AML-193 (cell line): ENCODE measurements around the gene UBE2L3.
"Not testable (repeated sequence)": the region's sequence is repeated elsewhere in the genome, so short reads cannot be mapped to it uniquely, and the experiment has no call there.

Experiments
- DNase-seq, 2 experiments: peaks; one replicate each; lab custom pipeline; 2025; lab: John Stamatoyannopoulos, UW

The UBE2L3 gene

DNA sequence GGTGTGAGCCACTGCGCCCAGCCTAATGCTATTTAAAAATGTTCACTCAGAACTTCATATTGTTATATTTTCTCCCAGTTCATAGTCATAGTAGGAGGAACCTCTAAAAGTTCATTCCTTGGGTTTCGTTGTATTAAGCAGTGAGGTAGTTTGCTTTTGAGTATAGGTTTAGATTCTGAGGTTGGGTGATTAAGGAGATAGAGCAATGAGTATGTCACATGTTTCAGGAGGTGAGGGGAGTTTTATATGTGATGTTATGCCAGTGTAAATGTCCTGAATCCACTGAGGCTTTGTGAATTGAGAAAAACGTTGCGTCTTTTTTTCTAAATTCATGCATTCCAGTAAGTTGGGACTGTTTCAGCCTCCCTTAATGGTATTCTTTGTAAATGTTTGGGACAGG is 4.2 kb downstream of the UBE2L3 start:
- no peak for DNase-seq

DNA sequence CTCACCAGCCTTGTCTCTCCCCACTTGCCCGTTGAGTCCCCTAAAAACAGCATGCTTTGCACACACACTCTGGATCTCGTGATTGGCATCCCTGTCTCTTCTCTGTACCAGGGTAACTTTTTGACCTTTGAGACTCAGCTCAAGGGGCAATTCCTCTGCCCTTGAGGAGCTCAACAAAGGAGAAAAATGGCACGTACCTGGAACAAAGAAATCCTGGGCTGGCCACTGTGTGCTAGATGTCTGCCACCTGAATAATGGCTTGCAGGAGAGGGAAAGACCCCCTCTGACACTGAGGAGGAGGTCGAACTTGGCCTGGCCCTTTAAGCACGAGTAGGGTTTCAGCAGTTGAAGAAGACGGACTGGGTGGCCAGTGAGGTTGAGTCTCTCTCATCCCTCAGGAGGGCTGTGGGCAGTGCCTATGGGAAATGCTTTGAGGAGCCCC is 5.8 kb downstream of the UBE2L3 start:
- DNase-seq: no peak

DNA sequence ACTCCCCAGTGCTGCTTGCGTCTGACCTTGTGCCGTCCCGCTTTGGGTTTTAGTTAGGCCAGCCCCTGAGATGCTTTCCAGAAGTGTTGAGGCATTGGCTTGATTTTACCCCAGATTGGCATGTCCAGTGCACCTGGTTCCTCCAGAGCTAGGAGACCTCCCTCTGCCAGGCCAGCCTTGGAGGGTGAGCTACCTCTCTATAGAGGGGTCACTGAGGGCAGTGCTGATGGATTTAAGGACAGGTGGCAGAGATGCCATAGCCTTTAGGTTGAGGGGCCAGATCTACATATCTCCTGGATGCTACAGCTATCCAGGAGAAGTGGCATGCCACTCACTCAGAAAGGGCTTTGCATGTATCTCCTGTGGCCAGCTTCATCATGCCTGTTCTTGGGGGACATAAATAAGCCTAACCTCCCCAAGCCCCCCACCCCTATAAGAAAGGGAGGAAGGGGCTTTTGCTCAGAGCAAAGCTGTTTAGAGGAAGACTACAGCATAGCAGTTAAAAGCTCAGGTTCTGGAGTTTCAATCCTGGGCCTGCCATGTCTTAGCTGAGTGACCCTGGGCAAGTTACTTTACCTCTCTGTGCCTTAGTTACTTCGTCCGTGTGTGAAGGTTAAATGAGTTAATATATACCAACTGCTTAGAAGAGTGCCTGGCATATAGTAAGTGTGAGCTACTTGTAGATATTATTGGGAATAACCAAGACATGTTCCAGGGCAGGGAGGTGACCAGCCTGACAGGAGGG is 6.4 kb downstream of the UBE2L3 start:
- no peak for DNase-seq

DNA sequence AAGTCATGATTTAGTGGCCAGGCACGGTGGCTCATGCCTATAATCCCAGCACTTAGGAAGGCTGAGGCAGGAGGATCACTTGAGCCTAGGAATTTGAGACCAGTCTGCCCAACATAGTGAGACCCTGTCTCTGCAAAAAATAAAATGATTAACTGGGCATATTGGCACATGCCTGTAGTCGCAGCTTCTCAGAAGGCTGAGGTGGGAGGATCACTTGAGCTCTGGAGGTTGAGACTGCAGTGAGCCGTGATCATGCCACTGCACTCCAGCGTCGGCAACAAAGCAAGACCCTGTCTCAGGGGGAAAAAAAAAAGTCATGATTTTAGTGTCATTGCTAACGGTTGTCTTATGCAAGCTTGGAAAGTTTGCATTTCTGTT is 11.9 kb downstream of the UBE2L3 start:
- no peak for DNase-seq

DNA sequence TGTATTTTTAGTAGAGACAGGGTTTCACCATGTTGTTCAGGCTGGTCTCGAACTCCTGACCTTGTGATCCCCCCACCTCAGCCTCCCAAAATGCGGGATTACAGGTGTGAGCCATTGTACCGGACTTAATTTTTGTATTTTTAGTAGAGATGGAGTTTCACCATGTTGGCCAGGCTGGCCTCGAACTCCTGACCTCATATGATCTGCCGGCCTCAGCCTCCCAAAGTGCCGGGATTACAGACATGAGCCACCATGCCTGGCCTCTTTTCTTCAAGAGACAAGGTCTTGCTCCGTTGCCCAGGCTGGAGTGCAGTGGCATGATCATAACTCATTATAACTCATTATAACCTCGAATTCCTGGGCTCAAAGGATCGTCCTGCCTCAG is 13.1 kb downstream of the UBE2L3 start:
- DNase-seq: not testable (repeated sequence)

DNA sequence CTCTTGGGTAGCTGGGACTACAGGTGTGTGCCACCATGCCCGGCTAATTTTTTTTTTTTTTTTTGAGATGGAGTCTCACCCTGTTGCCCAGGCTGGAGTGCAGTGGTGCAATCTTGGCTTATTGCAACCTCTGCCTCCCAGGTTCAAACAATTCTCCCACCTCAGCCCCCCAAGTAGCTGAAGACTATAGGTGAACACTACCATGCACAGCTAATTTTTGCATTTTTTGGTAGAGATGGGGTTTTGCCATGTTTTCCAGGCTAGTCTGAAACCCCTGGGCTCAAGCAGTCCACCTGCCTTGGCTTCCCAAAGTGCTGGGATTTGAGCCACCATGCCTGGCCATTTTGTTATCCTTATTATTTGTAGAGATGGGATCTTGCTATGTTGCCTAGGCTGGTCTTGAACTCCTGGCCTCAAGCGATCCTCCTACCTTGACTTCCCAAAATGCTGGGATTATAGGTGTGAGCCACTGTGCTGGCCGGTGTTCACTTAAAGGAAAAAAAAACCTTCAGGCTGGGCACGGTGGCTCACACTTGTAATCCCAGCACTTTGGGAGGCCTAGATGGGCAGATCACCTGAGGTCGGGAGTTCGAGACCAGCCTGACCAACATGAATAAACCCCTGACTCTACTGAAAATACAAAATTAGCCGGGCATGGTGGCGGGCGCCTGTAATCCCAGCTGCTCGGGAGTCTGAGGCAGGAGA is 13.6 kb downstream of the UBE2L3 start:
- DNase-seq: not testable (repeated sequence)

DNA sequence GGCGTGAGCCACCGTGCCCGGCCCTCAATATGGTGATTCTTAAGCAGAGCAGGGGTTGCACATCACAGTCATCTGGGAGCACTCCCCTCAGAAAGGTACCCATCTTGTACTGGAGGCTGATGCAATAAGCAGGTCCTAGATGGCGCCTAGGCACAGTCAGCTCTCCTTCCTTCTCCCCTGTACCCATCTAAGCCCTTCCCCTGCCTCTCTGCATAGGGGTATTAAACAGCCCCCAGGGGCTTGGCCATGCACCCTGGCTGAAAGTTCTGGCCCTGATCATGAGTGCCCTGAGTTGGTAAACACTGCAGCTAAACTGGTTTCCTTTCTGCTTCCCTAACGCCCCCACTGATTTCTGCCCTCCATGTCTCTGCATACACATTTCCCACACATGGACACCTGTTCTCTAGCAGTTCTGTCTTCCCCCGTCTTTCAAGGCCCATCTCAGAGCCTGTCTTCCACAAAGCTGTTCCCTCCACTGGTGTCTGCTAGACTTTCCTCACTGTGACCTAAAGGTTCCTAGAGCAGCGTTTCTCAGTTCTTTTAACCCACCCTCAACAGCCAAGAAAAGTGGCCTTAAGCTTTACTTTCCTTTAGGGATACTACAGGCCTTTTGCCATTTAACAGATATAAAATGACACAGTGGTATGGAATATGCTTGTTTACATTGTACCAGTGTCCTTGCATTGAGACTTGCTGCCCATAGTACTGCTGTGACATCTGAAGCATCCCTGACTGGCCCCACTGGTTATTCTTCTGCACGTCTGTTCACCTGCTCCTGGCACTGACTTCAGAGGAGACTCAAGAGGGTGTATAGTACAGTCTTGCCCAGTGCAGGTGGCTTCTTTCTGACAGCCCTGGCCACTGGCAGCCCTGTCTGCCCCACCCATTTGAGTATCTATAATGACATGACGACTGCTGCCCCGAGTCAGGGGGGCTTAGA is 15.6 kb downstream of the UBE2L3 start:
- no peak for DNase-seq

DNA sequence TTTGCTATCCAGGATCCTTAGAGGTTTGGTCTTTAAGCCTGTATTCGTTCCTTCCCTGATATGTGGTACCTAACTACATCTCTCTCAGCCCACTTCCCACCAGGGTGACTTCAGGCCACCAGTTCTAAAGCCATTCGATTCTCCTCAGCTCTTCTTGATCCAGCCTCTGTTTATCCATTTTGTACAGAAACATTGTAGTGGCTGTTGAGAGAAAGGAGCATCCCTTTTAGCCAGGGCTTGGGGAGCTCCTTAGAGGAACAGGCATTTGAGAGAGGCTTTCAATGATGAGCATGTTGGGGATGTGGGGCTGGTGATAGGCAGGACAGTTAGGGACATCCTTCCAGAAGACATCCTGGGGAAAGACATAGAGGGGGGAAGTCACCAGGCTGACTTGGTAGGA is 17.9 kb downstream of the UBE2L3 start:
- no peak for DNase-seq

DNA sequence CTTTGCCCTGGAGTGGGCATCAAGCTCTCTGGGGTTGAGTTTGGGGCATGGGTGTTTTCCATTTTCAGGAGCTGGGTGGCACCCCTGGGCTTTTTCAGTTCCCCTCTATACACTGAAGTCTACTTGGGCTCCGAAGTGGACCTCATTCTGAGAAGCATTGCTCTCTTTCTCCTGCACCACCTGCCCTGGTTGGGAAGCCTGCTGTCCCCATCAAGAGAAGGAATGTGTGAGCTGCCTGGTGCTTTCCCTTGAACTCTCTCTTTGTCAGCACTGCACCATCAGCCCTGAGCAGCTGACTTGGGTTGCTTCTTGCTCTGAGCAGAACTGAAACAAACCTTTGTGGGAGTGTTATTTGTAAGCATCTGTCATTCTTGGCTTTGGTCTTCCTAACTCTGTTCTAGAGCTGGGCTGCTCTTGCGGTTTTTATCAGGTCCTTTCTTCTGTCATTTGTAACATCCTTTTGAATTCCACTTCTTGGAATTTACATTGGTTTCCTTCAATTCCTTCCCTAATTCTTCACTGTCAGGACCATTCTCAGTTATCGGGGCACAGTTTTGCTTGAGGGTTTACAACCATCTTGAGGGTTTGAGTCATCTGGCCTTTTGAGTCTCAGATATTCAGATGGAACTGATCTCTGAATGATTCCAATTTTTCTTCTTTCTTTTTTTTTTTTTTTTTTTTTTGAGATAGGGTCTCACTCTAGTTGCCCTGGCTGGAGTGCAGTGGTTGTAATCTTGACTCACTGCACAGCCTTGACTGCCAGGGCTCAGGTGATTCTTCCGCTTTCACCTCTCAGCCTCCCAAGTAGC is 20.5 kb downstream of the UBE2L3 start:
- no peak for DNase-seq

DNA sequence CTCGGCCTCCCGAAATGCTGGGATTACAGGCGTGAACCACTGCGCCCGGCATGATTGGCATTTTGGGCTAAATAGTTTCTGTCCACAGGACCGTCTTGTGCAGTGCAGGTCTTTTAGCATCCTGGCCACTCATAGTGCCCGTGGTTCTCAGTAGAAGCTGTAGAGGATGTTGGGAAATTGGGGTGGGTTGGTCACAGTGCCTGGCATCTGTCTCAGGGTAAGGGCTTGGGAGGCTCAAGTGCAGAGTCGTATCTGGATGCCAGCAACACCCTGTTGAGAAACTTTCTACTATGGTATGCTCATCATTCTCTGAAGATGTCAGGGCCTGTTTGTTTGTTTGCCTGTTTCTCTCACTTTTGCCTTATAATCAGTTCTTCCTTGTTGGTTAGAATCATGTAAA is 21.9 kb downstream of the UBE2L3 start:
- peak in 1 of 2 experiments; percentile 11 for DNase-seq

DNA sequence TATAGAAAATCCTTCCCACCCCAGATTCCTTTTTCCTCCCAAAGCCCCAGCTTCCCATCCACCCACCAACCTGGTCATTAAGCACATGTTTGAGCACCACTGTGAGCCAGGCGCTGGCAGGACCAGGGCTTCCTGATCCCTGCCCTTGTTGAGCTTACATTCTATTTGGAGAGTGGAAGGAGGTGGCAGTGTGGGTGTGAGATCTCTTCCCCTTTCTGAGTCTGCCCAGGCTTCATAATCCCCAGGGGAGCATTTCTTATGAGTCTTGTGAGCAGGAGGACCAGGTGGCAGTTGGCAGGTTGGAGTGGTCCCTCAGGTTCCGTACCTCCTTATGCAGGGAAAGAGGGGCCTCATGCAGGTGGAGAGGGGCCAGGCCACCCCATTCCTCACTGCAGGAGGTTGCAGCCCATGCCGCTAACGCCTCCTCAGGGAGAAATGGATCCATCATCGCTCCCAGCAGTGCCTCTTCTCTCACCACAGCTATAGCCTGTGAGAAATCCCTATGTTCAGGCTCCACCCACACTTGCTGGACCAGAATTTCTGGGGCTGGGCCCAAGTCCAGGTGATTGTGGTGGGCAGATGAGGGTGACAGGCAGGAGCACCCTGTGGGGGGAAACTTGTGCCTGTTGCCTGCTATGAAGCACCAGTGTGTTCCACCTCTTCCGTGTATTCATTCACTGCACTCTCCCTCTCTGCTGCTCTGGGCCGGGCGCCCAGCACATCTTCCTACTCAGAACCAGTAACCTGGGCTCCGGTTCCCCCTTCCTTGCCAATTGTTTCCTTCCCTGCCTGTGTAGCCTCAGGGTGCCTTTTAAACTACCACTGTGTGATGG is 23.5 kb downstream of the UBE2L3 start:
- no peak for DNase-seq

DNA sequence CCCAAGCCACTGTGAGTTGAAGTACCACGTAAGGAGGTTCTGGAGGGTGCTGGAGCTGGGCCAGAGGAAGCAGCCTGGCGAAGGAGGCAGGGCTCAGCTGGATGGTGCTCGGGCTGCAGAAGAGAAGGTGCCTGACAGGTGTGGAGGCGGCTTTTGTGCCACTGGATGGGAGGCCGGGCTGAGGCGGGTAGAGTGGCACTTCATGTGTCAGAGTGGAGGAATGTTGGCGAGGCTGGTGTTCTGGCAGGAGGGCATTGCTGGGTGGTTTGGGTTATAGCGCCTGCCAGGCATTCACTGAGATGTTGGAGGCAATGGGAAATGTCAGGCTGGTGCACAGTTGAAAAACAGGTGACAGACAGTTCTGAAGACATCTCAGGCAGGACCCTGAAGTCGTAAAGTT is 24.2 kb downstream of the UBE2L3 start:
- no peak for DNase-seq

DNA sequence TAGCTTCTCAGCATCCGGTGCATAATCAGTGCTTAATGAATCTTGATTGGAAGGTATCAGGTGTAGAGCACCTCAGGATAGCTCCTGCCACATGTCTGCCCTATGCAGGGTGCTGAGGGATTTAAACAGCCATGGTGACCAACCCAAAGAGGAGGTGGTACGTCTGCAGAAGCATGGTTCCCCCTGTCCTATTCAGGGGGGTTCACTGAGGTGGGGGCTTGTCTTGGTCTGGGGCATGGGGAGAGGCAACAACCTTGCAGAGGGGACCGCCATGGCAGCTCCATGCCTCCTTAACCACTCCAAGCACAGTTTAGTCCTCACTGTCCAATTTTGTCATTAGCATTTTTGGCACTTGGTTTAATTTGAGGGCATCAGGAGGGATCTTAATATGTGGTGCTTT is 24.9 kb downstream of the UBE2L3 start:
- DNase-seq: no peak

DNA sequence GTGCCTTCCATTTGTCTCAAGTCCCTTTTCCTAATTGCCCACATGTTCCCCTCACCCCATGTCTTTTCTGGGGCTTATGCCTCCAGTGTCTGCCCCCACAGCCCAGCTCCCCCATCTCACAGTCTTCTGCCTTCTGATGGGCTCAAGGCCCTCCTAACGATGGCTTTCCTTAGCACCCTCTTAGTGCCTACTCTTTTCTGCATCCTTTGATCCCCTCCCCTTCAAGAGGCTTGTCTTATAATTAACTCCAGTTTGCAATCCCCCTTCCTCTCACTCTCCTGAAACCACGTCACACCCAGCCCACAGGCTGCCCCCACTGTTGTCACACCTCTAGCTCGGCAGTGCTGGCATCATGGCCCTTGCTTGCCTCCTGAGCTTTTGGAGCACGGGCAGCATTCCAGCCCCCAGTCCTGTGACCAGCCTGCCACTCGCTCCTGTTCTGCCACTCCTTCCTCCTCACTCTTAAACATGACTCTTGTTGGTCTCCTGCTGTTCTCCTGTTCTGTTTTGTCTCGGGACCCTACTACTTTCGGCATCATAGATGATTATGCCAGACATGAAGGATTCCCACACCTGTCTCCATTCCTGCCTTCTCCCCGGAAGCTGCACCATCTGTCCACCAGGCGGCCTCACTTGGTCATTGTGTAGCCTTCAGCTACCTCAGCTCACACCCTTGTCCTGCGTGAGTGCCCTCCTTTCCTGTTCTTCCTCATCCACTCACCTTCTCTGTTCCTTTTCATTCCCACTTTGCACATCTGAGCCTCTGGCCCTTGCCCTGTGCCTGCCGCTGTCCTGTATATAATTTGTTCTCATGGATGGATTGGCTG is 26.1 kb downstream of the UBE2L3 start:
- DNase-seq: no peak

DNA sequence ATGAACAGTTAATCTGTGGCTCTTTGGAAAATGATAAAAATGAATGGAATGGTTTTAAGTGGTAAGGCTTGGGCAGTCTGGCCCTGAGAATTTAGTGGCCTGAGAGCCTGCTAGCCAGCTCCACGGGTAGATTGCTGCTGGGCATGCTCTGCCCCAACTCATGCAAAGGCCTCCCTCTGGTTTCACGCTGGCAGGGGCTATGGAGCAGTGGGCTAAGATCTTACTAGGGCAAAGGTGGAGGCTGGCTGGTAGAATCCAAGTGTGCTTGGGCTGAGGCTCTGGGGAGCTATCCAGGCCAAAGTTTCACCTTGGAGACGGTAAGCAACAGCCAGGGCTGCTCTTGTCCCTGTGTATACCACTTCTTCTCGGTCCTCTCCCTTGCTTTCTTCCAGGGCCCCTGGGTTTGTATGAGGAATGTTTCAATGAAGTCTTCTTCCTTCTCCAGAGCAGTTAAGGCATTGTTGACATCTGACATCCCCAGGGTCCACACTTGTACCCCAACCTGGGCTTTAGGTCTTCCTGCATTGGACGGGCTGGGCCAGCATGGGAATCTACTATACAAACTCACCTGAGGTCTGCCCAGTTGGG is 27.4 kb downstream of the UBE2L3 start:
- DNase-seq: no peak

DNA sequence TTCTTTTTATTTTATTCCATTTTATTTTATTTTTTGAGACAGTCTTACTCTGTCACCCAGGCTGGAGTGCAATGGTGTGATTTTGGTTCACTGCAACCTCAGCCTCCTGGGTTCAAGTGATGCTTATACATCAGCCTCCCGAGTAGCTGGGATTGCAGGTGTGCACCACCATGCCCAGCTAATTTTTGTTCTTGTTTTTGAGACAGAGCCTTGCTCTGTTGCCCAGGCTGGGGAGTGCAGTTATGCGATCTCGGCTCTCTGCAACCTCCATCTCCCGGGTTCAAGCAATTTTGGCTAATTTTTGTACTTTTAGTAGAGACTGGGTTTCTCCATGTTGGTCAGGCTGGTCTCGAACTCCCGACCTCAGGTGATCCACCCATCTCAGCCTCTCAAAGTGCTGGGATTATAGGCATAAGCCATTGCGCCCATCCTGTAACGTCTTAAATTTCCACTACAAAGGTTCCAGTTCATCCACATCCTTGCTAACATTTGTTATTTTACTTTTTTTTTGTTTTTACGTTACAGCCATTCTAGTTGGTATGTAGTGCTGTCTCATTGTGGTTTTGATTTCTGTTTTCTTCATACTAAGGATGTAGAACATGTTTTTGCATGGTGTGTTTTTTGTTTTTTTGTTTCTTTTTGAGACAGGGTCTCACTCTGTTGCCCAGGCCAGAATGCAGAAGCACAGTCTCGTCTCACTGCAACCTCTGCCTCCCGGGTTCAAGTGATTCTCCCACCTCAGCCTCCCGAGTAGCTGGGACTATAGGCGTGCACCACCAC is 29.0 kb downstream of the UBE2L3 start:
- not testable (repeated sequence) for DNase-seq

DNA sequence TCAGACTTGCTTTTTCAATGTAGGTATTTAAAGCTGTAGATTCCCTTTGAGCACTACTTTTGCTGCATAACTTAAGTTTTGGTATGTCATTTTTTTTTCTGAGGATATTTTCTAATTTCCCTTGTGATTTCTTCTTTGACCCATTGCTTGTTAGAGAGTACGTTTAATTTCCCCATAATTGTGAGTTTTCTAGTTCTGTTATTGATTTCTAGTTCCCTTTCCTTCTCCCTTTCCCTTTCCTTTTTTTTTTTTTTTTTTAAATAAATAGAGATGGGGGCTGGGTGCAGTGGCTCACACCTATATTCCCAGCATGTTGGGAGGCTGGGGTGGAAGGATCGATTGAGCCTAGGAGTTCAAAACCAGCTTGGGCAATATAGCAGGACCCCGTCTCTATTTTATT is 30.8 kb downstream of the UBE2L3 start:
- DNase-seq: no peak

DNA sequence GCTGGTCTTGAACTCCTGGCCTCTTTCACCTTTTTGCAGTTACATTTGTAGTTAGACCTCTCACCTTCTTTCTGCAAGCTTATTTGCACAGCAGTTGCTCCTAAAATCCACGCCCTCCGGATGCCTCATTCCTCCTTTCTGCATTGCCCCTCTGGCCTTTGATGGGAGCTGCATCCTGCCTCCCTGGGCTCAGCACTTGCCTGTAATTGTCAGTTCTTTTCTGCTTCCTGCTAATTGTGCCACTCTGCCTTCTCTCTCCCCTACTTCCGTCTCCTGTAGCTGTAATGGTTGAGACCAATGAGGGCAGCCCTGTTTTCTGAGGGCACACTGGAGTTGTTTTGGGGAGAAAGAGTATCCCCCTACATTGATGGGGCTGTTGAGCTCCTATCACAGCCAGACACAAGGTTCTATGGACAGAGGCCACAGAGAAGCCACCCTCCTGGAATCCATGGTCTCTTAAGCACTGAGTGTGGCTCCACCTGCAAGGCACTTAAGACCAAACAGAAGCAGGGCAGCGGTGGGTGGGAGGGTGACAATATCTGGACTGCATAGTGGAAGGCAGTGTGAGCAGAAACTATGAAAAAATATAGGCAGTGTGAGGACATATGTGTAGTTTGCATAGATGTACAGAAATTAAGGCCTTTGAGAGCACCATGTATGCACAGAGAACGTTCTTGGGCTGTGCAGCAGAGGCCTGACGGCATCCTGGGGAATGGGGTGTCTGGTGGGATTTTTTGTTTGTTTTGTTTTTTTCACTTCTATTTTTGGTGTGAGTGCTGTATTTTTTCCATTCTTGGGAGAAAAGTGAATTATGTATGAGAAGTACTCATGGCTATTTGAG is 31.8 kb downstream of the UBE2L3 start:
- no peak for DNase-seq
